SKM-1 (cell line): Measurements from ENCODE around the gene DYNLT2.
"Not testable (repeated sequence)": the region's sequence is repeated elsewhere in the genome, so short reads cannot be mapped to it uniquely, and the experiment has no call there.

Experiments used
- DNase-seq: peaks from one replicate; lab custom pipeline; 2025; ENCODE audit not compliant: unreplicated experiment; lab: John Stamatoyannopoulos, UW

Gene DYNLT2

DNA sequence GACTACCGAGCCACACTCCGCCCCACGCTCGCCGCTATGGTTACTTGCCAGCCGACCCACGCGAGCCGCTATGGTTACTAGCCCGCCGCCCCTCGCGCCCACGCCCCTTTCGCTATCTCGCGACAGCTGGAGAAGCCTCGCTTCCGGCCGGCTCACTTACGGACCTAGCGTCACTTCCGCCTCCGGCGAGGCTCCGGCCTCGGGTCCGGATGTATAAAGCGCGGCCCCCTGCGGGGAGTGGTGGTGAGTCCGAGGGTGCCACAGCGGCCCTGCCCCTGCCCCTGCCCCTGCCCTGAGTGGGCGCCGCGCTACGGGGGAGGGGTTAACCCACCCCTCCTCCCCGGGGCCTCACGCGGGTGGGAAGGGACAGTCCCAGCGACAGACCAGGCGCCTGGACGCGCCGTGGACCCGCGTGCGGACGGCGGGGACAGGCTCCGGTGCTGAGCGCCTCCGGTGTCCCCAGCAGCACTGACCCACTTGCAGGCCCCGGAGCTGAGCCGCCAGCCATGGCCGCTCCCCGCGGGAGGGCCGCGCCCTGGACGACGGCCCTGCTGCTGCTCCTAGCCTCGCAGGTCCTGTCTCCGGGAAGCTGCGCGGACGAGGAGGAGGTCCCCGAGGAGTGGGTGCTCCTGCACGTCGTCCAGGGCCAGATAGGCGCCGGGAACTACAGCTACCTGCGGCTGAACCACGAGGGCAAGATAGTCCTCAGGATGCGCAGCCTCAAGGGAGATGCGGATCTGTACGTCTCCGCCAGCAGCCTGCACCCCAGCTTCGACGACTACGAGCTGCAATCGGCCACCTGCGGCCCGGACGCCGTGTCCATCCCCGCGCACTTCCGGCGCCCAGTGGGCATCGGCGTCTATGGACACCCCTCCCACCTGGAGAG is 49.2 kb downstream of the DYNLT2 start, which contains the start of the genes C6orf120 and WDR27:
Gene C6orf120 (plus strand): TSS at position 173 of the 886 bp plus-strand sequence. CDS start 334 bp downstream, at position 507.
Gene WDR27 (minus strand): TSS at position 76 of the 886 bp plus-strand sequence. CDS start 13,024 bp downstream, outside the sequence.
- peak; percentile 55 for DNase-seq

DNA sequence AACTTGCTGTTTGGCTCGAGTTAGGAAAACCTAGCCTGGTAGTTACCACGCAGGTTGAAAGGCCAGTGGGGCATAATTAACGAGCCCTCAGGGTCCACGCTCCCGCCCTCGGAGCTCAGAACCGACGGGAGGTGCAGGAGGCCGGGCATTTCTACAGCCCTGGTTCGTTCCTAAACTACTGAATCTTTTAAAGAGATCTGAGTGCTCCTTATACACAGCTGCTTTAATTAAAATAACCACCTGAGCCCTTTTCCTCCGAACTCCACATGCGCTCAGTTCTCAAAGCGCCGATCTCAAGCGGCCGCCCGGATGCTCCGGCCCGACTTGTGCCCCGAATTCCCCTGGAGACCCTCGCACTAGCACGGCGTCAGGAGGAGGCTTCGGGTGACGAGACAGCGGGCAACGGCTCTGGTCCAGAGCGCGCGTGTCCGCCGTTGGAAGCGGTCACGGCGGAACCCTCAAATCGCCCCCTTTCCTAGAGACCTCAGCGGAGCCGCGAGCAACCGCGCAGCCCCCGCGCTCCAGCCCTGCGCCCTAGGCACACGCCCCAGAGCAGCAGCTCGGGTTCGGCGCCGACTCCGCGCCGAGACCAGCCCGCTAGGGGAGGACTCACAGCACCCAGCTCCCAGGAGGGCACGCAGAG is 49.9 kb downstream of the DYNLT2 start:
- DNase-seq: no peak

DNA sequence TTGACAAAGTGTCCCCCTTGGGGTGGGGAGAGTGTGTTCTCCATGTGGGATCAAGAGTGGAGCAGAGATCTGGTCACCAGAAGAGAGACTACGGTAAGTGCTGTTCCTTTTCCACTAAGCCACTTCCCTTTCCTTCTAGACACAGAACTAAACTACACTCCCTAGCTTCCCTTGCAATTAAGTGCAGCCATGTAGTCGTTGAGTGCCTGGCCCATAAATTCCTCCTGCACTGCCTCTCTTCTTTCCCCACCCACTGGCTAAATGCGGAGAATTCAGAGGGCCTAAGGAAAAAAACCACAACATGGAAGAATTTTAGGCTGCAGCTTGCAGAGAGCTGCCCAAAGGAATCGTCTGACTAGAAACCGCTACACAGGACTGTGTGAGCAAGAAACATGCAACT is 51.1 kb downstream of the DYNLT2 start:
- peak; percentile 40 for DNase-seq

- DNase-seq: not testable (repeated sequence)
These were observed 54.3 kb downstream of the DYNLT2 start for GRCh38 chr6:169697115-169697514.

DNA sequence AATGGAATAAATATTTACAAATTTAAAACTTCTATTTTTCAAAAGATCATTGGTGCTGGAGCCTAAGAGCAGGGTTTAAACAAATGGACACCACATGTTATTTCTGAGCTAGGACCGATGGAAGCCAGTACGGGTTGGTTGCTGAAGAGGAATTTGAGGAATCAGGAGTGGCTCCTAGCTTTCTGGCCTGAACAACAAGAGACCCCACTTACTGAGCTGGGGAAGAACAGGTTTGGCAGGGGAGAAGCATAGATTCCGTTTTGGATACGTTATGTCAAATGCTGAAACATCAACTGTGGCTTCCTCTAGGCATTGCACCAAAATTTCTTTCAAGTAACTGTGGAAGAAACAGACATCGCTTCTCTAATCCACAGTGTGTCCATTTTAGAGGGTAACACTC is 56.2 kb downstream of the DYNLT2 start:
- DNase-seq: no peak

- DNase-seq: no peak
These were observed 58.9 kb downstream of the DYNLT2 start for GRCh38 chr6:169692516-169692915.

DNA sequence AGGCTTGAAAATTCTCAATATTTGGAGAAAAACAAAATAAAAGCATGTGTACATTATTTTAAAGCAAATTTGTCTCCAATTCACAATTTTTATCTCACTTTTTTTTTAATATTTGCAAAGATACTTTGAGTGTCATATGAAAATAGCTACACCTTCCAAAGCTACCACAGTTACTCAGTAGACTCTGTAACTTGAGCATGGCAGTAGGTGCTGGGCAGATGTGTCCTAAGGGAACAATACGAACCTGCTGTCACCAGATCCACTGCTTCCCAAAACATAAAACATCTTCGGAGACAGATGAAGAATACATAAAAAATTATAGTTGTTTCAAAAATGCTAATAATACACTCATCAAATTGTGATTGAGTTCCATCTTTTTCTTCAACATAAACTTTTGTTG is 60.1 kb downstream of the DYNLT2 start:
- DNase-seq: no peak
